Measurements from ENCODE around the gene SASH1.

SASH1 gene

DNA sequence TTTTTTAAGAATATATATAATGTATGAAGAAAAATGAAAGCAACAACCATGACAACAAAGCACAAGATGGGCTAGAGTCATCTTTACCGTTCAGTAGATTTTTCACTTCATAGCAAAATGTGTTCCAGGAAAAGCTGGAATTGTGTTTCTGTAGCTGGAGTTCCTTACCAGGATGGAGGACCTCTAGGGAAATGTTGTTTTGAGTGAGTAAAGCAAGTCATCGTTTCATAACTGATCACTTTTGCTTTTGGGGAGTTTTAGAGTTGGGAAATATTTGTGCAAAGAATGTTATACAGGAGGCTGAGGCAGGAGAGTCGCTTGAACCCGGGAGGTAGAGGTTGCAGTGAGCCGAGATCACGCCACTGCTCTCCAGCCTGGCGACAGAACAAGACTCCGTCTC, 151.6 kb downstream of the SASH1 start:
- no peak for DNase-seq (ENCODE audit: low spot score)
- TF ChIP-seq CTCF (IDR thresholded peaks at IDR 0.05; ENCODE audit: extremely low read depth, insufficient read depth, missing control alignments), result no peak
- in situ Hi-C loops (cut with MboI; ENCODE audit: low pct_unique_long_range_greater_than_20kb, low sequenced_read_pairs, unreplicated experiment), result no loop called here

GRCh38 chr6:148495029-148495428, 152.4 kb downstream of the SASH1 start:
- in situ Hi-C loops (cut with MboI; ENCODE audit: low pct_unique_long_range_greater_than_20kb, low sequenced_read_pairs, unreplicated experiment), result no loop called here
- TF ChIP-seq CTCF (IDR thresholded peaks at IDR 0.05; ENCODE audit: extremely low read depth, insufficient read depth, missing control alignments), result no peak
- no peak for DNase-seq (ENCODE audit: low spot score)

- DNase-seq (ENCODE audit: low spot score), result no peak
- in situ Hi-C loops (cut with MboI; ENCODE audit: low pct_unique_long_range_greater_than_20kb, low sequenced_read_pairs, unreplicated experiment), result no loop called here
These were observed 154.6 kb downstream of the SASH1 start for GRCh38 chr6:148497257-148497656.

DNA sequence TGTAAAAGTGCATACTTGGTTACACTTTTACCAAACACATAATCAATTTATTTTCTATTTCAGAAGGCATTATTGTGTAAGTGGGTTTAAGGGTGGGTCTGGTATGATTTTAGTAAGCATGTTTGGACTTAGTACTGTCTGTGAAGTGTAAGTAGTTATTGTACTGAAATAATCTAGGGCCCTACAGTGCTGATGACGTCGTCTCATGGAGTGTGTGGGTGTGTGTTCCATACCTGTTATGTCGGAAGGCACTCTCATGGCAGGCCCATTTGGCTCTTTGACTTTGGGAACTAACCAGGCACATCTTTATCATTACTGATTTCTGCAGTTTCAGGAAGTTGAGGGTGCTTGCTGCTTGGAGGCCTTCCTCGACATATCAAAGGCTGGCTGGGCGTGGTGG, 155.1 kb downstream of the SASH1 start:
- in situ Hi-C loops (cut with MboI; ENCODE audit: low pct_unique_long_range_greater_than_20kb, low sequenced_read_pairs, unreplicated experiment), result no loop called here
- TF ChIP-seq CTCF (IDR thresholded peaks at IDR 0.05; ENCODE audit: extremely low read depth, insufficient read depth, missing control alignments), result no peak
- DNase-seq (ENCODE audit: low spot score), result no peak

More at GRCh38 chr6:148497257-148497656, 154.6 kb downstream of the SASH1 start:
- TF ChIP-seq CTCF (IDR thresholded peaks at IDR 0.05; ENCODE audit: extremely low read depth, insufficient read depth, missing control alignments), result no peak

DNA sequence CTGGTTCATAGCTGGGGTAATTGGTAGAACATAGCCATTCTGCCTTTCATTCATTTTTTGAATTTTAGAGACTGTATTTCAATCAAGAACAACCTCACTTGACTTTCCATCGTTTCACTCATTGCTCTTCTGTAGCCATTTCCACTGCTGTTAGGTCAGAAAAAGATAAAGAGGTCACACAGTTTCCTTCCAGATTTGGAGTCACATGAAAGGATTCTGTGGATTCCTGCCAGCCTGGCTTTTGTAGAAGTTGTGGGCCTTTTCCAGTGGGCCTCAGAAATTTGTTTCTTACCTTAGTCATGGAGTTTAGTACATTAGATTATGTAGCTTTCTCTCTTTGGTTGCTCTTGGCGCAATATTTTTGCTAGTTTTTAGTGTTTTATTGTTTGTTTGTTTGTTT, 157.8 kb downstream of the SASH1 start:
- no peak for TF ChIP-seq CTCF (IDR thresholded peaks at IDR 0.05; ENCODE audit: extremely low read depth, insufficient read depth, missing control alignments)
- in situ Hi-C loops (cut with MboI; ENCODE audit: low pct_unique_long_range_greater_than_20kb, low sequenced_read_pairs, unreplicated experiment), result no loop called here
- DNase-seq (ENCODE audit: low spot score), result no peak

- TF ChIP-seq CTCF (IDR thresholded peaks at IDR 0.05; ENCODE audit: extremely low read depth, insufficient read depth, missing control alignments), result no peak
- in situ Hi-C loops (cut with MboI; ENCODE audit: low pct_unique_long_range_greater_than_20kb, low sequenced_read_pairs, unreplicated experiment), result no loop called here
- no peak for DNase-seq (ENCODE audit: low spot score)
These were observed 158.5 kb downstream of the SASH1 start for GRCh38 chr6:148501178-148501590.
